Measurements from ENCODE around the gene TARDBP.
A peak's percentile ranks its signal among the peaks of the same experiment; 100 is the strongest.

Gene TARDBP

GRCh38 chr1:11012260-11013159, at the start of gene TARDBP:
TARDBP (plus strand) TSS chr1:11012654; CDS start chr1:11013728, 1,074 bp downstream.
- H3K27ac ChIP-seq: peak within 1 kb of the TSS; percentile 99
- in situ Hi-C loops (cut with HindIII; ENCODE audit: low pct_ligation_motif_present, low sequenced_read_pairs): no loop called here
- DNase-seq: peak; percentile 79
- no peak for TF ChIP-seq CTCF (IDR thresholded peaks at IDR 0.05; ENCODE audit: low read depth, low read length, missing control alignments)
- peak within 1 kb of the TSS; percentile 93 for H3K4me3 ChIP-seq (ENCODE audit: low read depth, low read length)
- H3K36me3 ChIP-seq (replicated peaks): peaks cover 41% of the 10 kb centered on the region
- no peaks in the 10 kb centered on the region for H3K27me3 ChIP-seq (replicated peaks)

- TF ChIP-seq CTCF (IDR thresholded peaks at IDR 0.05; ENCODE audit: low read depth, low read length, missing control alignments): no peak
- Histone ChIP-seq H3K4me3 (ENCODE audit: low read depth, low read length) (no peak overlapping the region), H3K27ac (no peak overlapping the region), H3K27me3 (replicated peaks) (peaks cover 2% of the 10 kb centered on the region), H3K36me3 (replicated peaks) (no peaks in the 10 kb centered on the region)
- in situ Hi-C loops (cut with HindIII; ENCODE audit: low pct_ligation_motif_present, low sequenced_read_pairs): no loop called here
- no peak for DNase-seq
These were observed 46.8 kb upstream of the TARDBP start for GRCh38 chr1:10965546-10966226.

- Histone ChIP-seq H3K36me3 (replicated peaks) (no peaks in the 10 kb centered on the region), H3K4me3 (ENCODE audit: low read depth, low read length) (no peak overlapping the region), H3K27me3 (replicated peaks) (peaks cover 2% of the 10 kb centered on the region), H3K27ac (no peak overlapping the region)
- in situ Hi-C loops (cut with HindIII; ENCODE audit: low pct_ligation_motif_present, low sequenced_read_pairs): no loop called here
- no peak for DNase-seq
- no peak for TF ChIP-seq CTCF (IDR thresholded peaks at IDR 0.05; ENCODE audit: low read depth, low read length, missing control alignments)
These were observed 45.4 kb upstream of the TARDBP start for GRCh38 chr1:10967090-10967489.

- no peak for TF ChIP-seq CTCF (IDR thresholded peaks at IDR 0.05; ENCODE audit: low read depth, low read length, missing control alignments)
- DNase-seq: no peak
- peaks cover 2% of the 10 kb centered on the region for H3K27me3 ChIP-seq (replicated peaks)
- in situ Hi-C loops (cut with HindIII; ENCODE audit: low pct_ligation_motif_present, low sequenced_read_pairs): no loop called here
- H3K36me3 ChIP-seq (replicated peaks): no peaks in the 10 kb centered on the region
- no peak overlapping the region for H3K27ac ChIP-seq
- H3K4me3 ChIP-seq (ENCODE audit: low read depth, low read length): no peak overlapping the region
These were observed 44.0 kb upstream of the TARDBP start for GRCh38 chr1:10968411-10968826.

- in situ Hi-C loops (cut with HindIII; ENCODE audit: low pct_ligation_motif_present, low sequenced_read_pairs): no loop called here
- H3K4me3 ChIP-seq (ENCODE audit: low read depth, low read length): no peak overlapping the region
- TF ChIP-seq CTCF (IDR thresholded peaks at IDR 0.05; ENCODE audit: low read depth, low read length, missing control alignments): no peak
- no peak for DNase-seq
- H3K27me3 ChIP-seq (replicated peaks): peaks cover 2% of the 10 kb centered on the region
- H3K27ac ChIP-seq: no peak overlapping the region
- no peaks in the 10 kb centered on the region for H3K36me3 ChIP-seq (replicated peaks)
These were observed 43.0 kb upstream of the TARDBP start for GRCh38 chr1:10969267-10969970.

All from brain microvascular endothelial cell (primary cell).